ENCODE measurements around the gene ANO2.

ANO2 gene

GRCh38 chr12:5924342-5924741 is 20.7 kb downstream of the ANO2 start:
- no peak for TF ChIP-seq CTCF (IDR thresholded peaks at IDR 0.05; ENCODE audit: low read depth, low read length)
- H3K4me3 ChIP-seq (ENCODE audit: low read depth, low read length), result no peak overlapping the region

- no peak for TF ChIP-seq CTCF (IDR thresholded peaks at IDR 0.05; ENCODE audit: low read depth, low read length)
- H3K4me3 ChIP-seq (ENCODE audit: low read depth, low read length), result no peak overlapping the region
Measured at GRCh38 chr12:5923751-5924150, 21.3 kb downstream of the ANO2 start.

- H3K4me3 ChIP-seq (ENCODE audit: low read depth, low read length), result no peak overlapping the region
- TF ChIP-seq CTCF (IDR thresholded peaks at IDR 0.05; ENCODE audit: low read depth, low read length), result no peak
Measured at GRCh38 chr12:5923043-5923605, 21.9 kb downstream of the ANO2 start.

GRCh38 chr12:5921966-5922899 is 22.8 kb downstream of the ANO2 start:
- H3K4me3 ChIP-seq (ENCODE audit: low read depth, low read length), result no peak overlapping the region
- TF ChIP-seq CTCF (IDR thresholded peaks at IDR 0.05; ENCODE audit: low read depth, low read length), result no peak

GRCh38 chr12:5921027-5921909 is 23.8 kb downstream of the ANO2 start:
- TF ChIP-seq CTCF (IDR thresholded peaks at IDR 0.05; ENCODE audit: low read depth, low read length), result no peak

DNA sequence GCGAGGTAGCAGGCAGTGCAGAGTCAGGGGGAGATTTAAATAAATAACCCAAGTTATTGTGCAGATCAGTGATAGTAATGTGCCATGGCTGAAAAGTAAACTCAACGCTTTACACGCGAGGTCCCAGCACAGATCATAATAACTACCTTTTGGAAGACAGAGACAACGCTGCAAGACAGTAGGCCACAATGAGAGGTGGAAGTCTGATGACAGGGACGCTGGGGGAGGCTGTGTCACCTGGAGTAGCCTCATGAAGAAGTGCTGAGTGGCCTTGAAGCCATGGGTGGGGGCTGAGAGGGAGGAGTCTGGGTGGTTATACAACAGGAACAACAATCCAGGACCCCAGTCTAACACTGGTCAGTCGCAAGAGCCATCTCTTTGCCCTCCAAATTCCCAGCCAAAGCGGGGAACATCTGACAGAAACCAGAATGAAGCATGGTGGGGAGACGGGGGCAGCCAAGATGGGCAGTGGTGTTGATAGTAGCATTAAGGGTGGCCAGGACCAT is 28.2 kb downstream of the ANO2 start:
- H3K4me3 ChIP-seq (ENCODE audit: low read depth, low read length), result no peak overlapping the region
- TF ChIP-seq CTCF (IDR thresholded peaks at IDR 0.05; ENCODE audit: low read depth, low read length), result no peak

More at GRCh38 chr12:5921027-5921909, 23.8 kb downstream of the ANO2 start:
- no peak overlapping the region for H3K4me3 ChIP-seq (ENCODE audit: low read depth, low read length)
